Large intestine (tissue), 3 donors: ENCODE measurements around the gene SNTG2. TPM values are rescaled to one million over a fixed set of nuclear protein-coding genes. Genes with fewer than 3 reads are reported as not detected.
A peak's percentile ranks its signal among the peaks of the same experiment; 100 is the strongest.

Experiments
- DNase-seq, 2 donors: peaks; one replicate each; pipeline versions ENCODE4 v3.0.0 to v3.0.0-alpha.2; 2013
- H3K27ac ChIP-seq: one replicate; pipeline ENCODE4 v1.5.1; 2013; ENCODE audit warnings: low read length
- H3K27me3 ChIP-seq: 2 replicates; pipeline ENCODE4 v1.6.1; 2013; ENCODE audit warnings: low read length; ENCODE audit not compliant: control insufficient read depth, insufficient read depth
- H3K36me3 ChIP-seq: 2 replicates; pipeline ENCODE4 v1.6.1; 2013; ENCODE audit warnings: low read length; ENCODE audit not compliant: control insufficient read depth, insufficient read depth
- H3K4me1 ChIP-seq: one replicate; pipeline ENCODE4 v1.6.1; 2013; ENCODE audit warnings: low read length; ENCODE audit not compliant: control insufficient read depth, insufficient read depth
- H3K4me3 ChIP-seq: one replicate; pipeline ENCODE4 v1.5.1; 2013; ENCODE audit warnings: low read length
- H3K9me3 ChIP-seq: one replicate; pipeline ENCODE4 v1.6.1; 2013; ENCODE audit warnings: mild to moderate bottlenecking, low read depth, low read length, moderate library complexity; ENCODE audit not compliant: control insufficient read depth
- WGBS: methylation state at CpG from one replicate; pipeline ENCODE4 v1.1.5; 2013; ENCODE audit warnings: low lambda C conversion rate; ENCODE audit not compliant: insufficient coverage; 5-methylcytosine and 5-hydroxymethylcytosine counted together
- polyA plus RNA-seq: library from polyadenylated mRNA; unstranded; fragments of 120-200 nt; gene quantifications from one replicate; pipeline ENCODE4 v1.2.1, GENCODE V29; 2013

Gene SNTG2
- polyA plus RNA-seq, 1 donor: 0.48 TPM

- WGBS: no CpG with 5 or more reads among the region's 20 CpGs
- Histone ChIP-seq H3K27ac (no peak overlapping the region), H3K27me3 (no peaks in the 10 kb centered on the region), H3K9me3 (no peaks in the 10 kb centered on the region), H3K4me3 (no peak overlapping the region), H3K4me1 (no peaks in the 10 kb centered on the region), H3K36me3 (no peaks in the 10 kb centered on the region)
- DNase-seq: no peak
Observed at GRCh38 chr2:1207962-1208510, 257.4 kb downstream of the SNTG2 start.

- Histone ChIP-seq H3K27me3 (no peaks in the 10 kb centered on the region), H3K36me3 (no peaks in the 10 kb centered on the region), H3K27ac (no peak overlapping the region), H3K4me3 (no peak overlapping the region), H3K9me3 (no peaks in the 10 kb centered on the region), H3K4me1 (no peaks in the 10 kb centered on the region)
- 95% methylated on average over 3 of the region's 18 CpGs for WGBS
- no peak for DNase-seq
Observed at GRCh38 chr2:1208522-1208921, 257.9 kb downstream of the SNTG2 start.

GRCh38 chr2:1209246-1209645, 258.6 kb downstream of the SNTG2 start:
- no peak for DNase-seq
- Histone ChIP-seq H3K4me1 (no peaks in the 10 kb centered on the region), H3K9me3 (peaks cover 2% of the 10 kb centered on the region), H3K27me3 (no peaks in the 10 kb centered on the region), H3K27ac (no peak overlapping the region), H3K36me3 (no peaks in the 10 kb centered on the region), H3K4me3 (no peak overlapping the region)
- WGBS: 71% methylated on average over 4 of the region's 4 CpGs

- Histone ChIP-seq H3K4me3 (no peak overlapping the region), H3K36me3 (no peaks in the 10 kb centered on the region), H3K27me3 (no peaks in the 10 kb centered on the region), H3K9me3 (peaks cover 2% of the 10 kb centered on the region), H3K27ac (no peak overlapping the region), H3K4me1 (no peaks in the 10 kb centered on the region)
- WGBS: no CpG with 5 or more reads among the region's 3 CpGs
- DNase-seq: no peak
Observed at GRCh38 chr2:1209761-1210160, 259.1 kb downstream of the SNTG2 start.

- Histone ChIP-seq H3K9me3 (peaks cover 2% of the 10 kb centered on the region), H3K4me1 (no peaks in the 10 kb centered on the region), H3K36me3 (no peaks in the 10 kb centered on the region), H3K27me3 (no peaks in the 10 kb centered on the region), H3K27ac (no peak overlapping the region), H3K4me3 (no peak overlapping the region)
- no peak for DNase-seq
- WGBS: no CpG with 5 or more reads among the region's 3 CpGs
Observed at GRCh38 chr2:1210352-1210751, 259.7 kb downstream of the SNTG2 start.

GRCh38 chr2:1219901-1220573, 269.4 kb downstream of the SNTG2 start:
- DNase-seq: peak; percentile 12 to 20
- no peak overlapping the region for H3K27ac ChIP-seq
- no peaks in the 10 kb centered on the region for H3K4me1 ChIP-seq
- H3K27me3 ChIP-seq: no peaks in the 10 kb centered on the region
- WGBS: no CpG with 5 or more reads among the region's 13 CpGs
- H3K36me3 ChIP-seq: no peaks in the 10 kb centered on the region
- peaks cover 11% of the 10 kb centered on the region for H3K9me3 ChIP-seq
- no peak overlapping the region for H3K4me3 ChIP-seq

- Histone ChIP-seq H3K9me3 (peaks cover 11% of the 10 kb centered on the region), H3K36me3 (no peaks in the 10 kb centered on the region), H3K27ac (no peak overlapping the region), H3K27me3 (no peaks in the 10 kb centered on the region), H3K4me3 (no peak overlapping the region), H3K4me1 (no peaks in the 10 kb centered on the region)
- no peak for DNase-seq
- 86% methylated on average over 2 of the region's 6 CpGs for WGBS
Observed at GRCh38 chr2:1222056-1222455, 271.4 kb downstream of the SNTG2 start.

GRCh38 chr2:1223791-1224190, 273.1 kb downstream of the SNTG2 start:
- no peak overlapping the region for H3K27ac ChIP-seq
- H3K9me3 ChIP-seq: peaks cover 11% of the 10 kb centered on the region
- no peak for DNase-seq
- no peaks in the 10 kb centered on the region for H3K36me3 ChIP-seq
- H3K4me1 ChIP-seq: no peaks in the 10 kb centered on the region
- WGBS: no CpG with 5 or more reads among the region's 11 CpGs
- H3K27me3 ChIP-seq: no peaks in the 10 kb centered on the region
- H3K4me3 ChIP-seq: no peak overlapping the region

- Histone ChIP-seq H3K9me3 (peaks cover 13% of the 10 kb centered on the region), H3K4me1 (no peaks in the 10 kb centered on the region), H3K36me3 (no peaks in the 10 kb centered on the region), H3K27me3 (no peaks in the 10 kb centered on the region), H3K4me3 (no peak overlapping the region), H3K27ac (no peak overlapping the region)
- no peak for DNase-seq
- WGBS: 71% methylated on average over 2 of the region's 3 CpGs
Observed at GRCh38 chr2:1224901-1225300, 274.3 kb downstream of the SNTG2 start.

GRCh38 chr2:1226766-1227165, 276.1 kb downstream of the SNTG2 start:
- no peaks in the 10 kb centered on the region for H3K27me3 ChIP-seq
- H3K9me3 ChIP-seq: peaks cover 12% of the 10 kb centered on the region
- no CpG with 5 or more reads among the region's 3 CpGs for WGBS
- H3K4me1 ChIP-seq: no peaks in the 10 kb centered on the region
- no peak for DNase-seq
- H3K27ac ChIP-seq: no peak overlapping the region
- no peak overlapping the region for H3K4me3 ChIP-seq
- no peaks in the 10 kb centered on the region for H3K36me3 ChIP-seq
